ENCODE data around the gene TRNP1.

TRNP1 gene

GRCh38 chr1:26949926-26950319 is 43.6 kb upstream of the TRNP1 start:
- DNase-seq: no peak
- H3K4me1 Mint-ChIP-seq: peaks cover 38% of the 10 kb centered on the region
- H3K27ac Mint-ChIP-seq: no peak overlapping the region
- peaks cover 20% of the 10 kb centered on the region for H3K27me3 Mint-ChIP-seq (ENCODE audit: low read depth, poor library complexity)
- H3K4me3 Mint-ChIP-seq: no peak overlapping the region
- no peak for TF ChIP-seq CTCF (IDR thresholded peaks at IDR 0.05)
- H3K36me3 Mint-ChIP-seq (ENCODE audit: low read depth): peaks cover 30% of the 10 kb centered on the region
- H3K9me3 Mint-ChIP-seq: no peaks in the 10 kb centered on the region

- no peaks in the 10 kb centered on the region for H3K9me3 Mint-ChIP-seq
- no peak overlapping the region for H3K4me3 Mint-ChIP-seq
- no peak for DNase-seq
- no peak overlapping the region for H3K27ac Mint-ChIP-seq
- no peak for TF ChIP-seq CTCF (IDR thresholded peaks at IDR 0.05)
- peaks cover 31% of the 10 kb centered on the region for H3K4me1 Mint-ChIP-seq
- H3K36me3 Mint-ChIP-seq (ENCODE audit: low read depth): peaks cover 24% of the 10 kb centered on the region
- H3K27me3 Mint-ChIP-seq (ENCODE audit: low read depth, poor library complexity): peaks cover 27% of the 10 kb centered on the region
These were observed 42.9 kb upstream of the TRNP1 start for GRCh38 chr1:26950602-26951001.

GRCh38 chr1:26951216-26951615 is 42.3 kb upstream of the TRNP1 start:
- Mint-ChIP-seq H3K27ac (no peak overlapping the region), H3K27me3 (ENCODE audit: low read depth, poor library complexity) (peaks cover 33% of the 10 kb centered on the region), H3K4me1 (peaks cover 25% of the 10 kb centered on the region), H3K9me3 (peaks cover 2% of the 10 kb centered on the region), H3K36me3 (ENCODE audit: low read depth) (peaks cover 17% of the 10 kb centered on the region), H3K4me3 (no peak overlapping the region)
- no peak for DNase-seq
- TF ChIP-seq CTCF (IDR thresholded peaks at IDR 0.05): no peak

- Mint-ChIP-seq H3K9me3 (peaks cover 7% of the 10 kb centered on the region), H3K27ac (no peak overlapping the region), H3K4me1 (peaks cover 18% of the 10 kb centered on the region), H3K27me3 (ENCODE audit: low read depth, poor library complexity) (peaks cover 40% of the 10 kb centered on the region), H3K36me3 (ENCODE audit: low read depth) (peaks cover 10% of the 10 kb centered on the region), H3K4me3 (no peak overlapping the region)
- DNase-seq: no peak
- TF ChIP-seq CTCF (IDR thresholded peaks at IDR 0.05): no peak
These were observed 41.5 kb upstream of the TRNP1 start for GRCh38 chr1:26951821-26952497.

GRCh38 chr1:26953374-26953773 is 40.1 kb upstream of the TRNP1 start:
- H3K4me3 Mint-ChIP-seq: no peak overlapping the region
- H3K27me3 Mint-ChIP-seq (ENCODE audit: low read depth, poor library complexity): peaks cover 54% of the 10 kb centered on the region
- peaks cover 15% of the 10 kb centered on the region for H3K4me1 Mint-ChIP-seq
- H3K9me3 Mint-ChIP-seq: peaks cover 11% of the 10 kb centered on the region
- no peak for TF ChIP-seq CTCF (IDR thresholded peaks at IDR 0.05)
- peaks cover 3% of the 10 kb centered on the region for H3K36me3 Mint-ChIP-seq (ENCODE audit: low read depth)
- H3K27ac Mint-ChIP-seq: no peak overlapping the region
- no peak for DNase-seq

- peaks cover 3% of the 10 kb centered on the region for H3K36me3 Mint-ChIP-seq (ENCODE audit: low read depth)
- peaks cover 11% of the 10 kb centered on the region for H3K9me3 Mint-ChIP-seq
- no peak overlapping the region for H3K27ac Mint-ChIP-seq
- no peak for TF ChIP-seq CTCF (IDR thresholded peaks at IDR 0.05)
- peaks cover 6% of the 10 kb centered on the region for H3K4me1 Mint-ChIP-seq
- peaks cover 77% of the 10 kb centered on the region for H3K27me3 Mint-ChIP-seq (ENCODE audit: low read depth, poor library complexity)
- no peak for DNase-seq
- H3K4me3 Mint-ChIP-seq: no peak overlapping the region
These were observed 37.2 kb upstream of the TRNP1 start for GRCh38 chr1:26956321-26956720.

All from nephron progenitor cell (in vitro differentiated cells).